HEK293 (cell line): Measurements from ENCODE around the gene TPSAB1.

ENCODE experiments used
- BCL11A ChIP-seq: fragments of 450-650 bp; formaldehyde crosslinking; IDR thresholded peaks from 2 replicates; pipeline ENCODE4 v1.5.1; 2016; ENCODE audit warnings: low read depth, missing biosample characterization, missing genetic modification characterization
- CTCF ChIP-seq: fragments of 450-650 bp; formaldehyde crosslinking; IDR thresholded peaks from 2 replicates; pipeline ENCODE4 v1.5.1; 2016; ENCODE audit warnings: missing biosample characterization, missing genetic modification characterization
- EGR2 ChIP-seq: fragments of 450-650 bp; formaldehyde crosslinking; IDR thresholded peaks from 2 replicates; pipeline ENCODE4 v1.5.1; 2016; ENCODE audit warnings: low read depth, missing biosample characterization, missing genetic modification characterization
- HIC1 ChIP-seq: fragments of 450-650 bp; formaldehyde crosslinking; IDR thresholded peaks from 2 replicates; pipeline ENCODE4 v1.5.1; 2016; ENCODE audit warnings: missing biosample characterization, missing genetic modification characterization
- ZBTB20 ChIP-seq: fragments of 450-650 bp; formaldehyde crosslinking; IDR thresholded peaks from 2 replicates; pipeline ENCODE4 v1.5.1; 2016; ENCODE audit warnings: missing biosample characterization, missing genetic modification characterization
- ZNF138 ChIP-seq: fragments of 450-650 bp; formaldehyde crosslinking; IDR thresholded peaks from 2 replicates; pipeline ENCODE4 v1.5.1; 2016; ENCODE audit warnings: missing biosample characterization, missing genetic modification characterization, borderline replicate concordance
- ZNF169 ChIP-seq: fragments of 450-650 bp; formaldehyde crosslinking; IDR thresholded peaks from 2 replicates; pipeline ENCODE4 v1.5.1; 2016; ENCODE audit warnings: missing biosample characterization, missing genetic modification characterization
- ZNF280C ChIP-seq: fragments of 450-650 bp; formaldehyde crosslinking; IDR thresholded peaks from 2 replicates; pipeline ENCODE4 v1.5.1; 2016; ENCODE audit warnings: missing biosample characterization, missing genetic modification characterization
- ZNF76 ChIP-seq: fragments of 450-650 bp; formaldehyde crosslinking; IDR thresholded peaks from 2 replicates; pipeline ENCODE4; 2016; ENCODE audit warnings: low read depth, missing biosample characterization, missing genetic modification characterization, borderline replicate concordance
- ZNF785 ChIP-seq: fragments of 450-650 bp; formaldehyde crosslinking; IDR thresholded peaks from 2 replicates; pipeline ENCODE4 v1.5.1; 2016; ENCODE audit warnings: missing biosample characterization, missing genetic modification characterization

GRCh38 chr16:1218930-1219611 is 21.4 kb upstream of the TPSAB1 start:
- TF ChIP-seq BCL11A (tag by site-specific recombination) (no peak), CTCF (tag by site-specific recombination) (no peak), ZNF138 (tag by site-specific recombination) (no peak), ZNF76 (no peak), ZNF280C (no peak), HIC1 (no peak), ZBTB20 (tag by site-specific recombination) (no peak), ZNF169 (tag by site-specific recombination) (no peak), ZNF785 (tag by site-specific recombination) (no peak), EGR2 (tag by site-specific recombination) (no peak)
